Measurements from ENCODE around the gene TMEM95. TPM values are rescaled to one million over a fixed set of nuclear protein-coding genes. Genes with fewer than 3 reads are reported as not detected.
A peak's percentile ranks its signal among the peaks of the same experiment; 100 is the strongest.

The TMEM95 gene
- total RNA-seq, 1 donor from 2014 or later = not detected

DNA sequence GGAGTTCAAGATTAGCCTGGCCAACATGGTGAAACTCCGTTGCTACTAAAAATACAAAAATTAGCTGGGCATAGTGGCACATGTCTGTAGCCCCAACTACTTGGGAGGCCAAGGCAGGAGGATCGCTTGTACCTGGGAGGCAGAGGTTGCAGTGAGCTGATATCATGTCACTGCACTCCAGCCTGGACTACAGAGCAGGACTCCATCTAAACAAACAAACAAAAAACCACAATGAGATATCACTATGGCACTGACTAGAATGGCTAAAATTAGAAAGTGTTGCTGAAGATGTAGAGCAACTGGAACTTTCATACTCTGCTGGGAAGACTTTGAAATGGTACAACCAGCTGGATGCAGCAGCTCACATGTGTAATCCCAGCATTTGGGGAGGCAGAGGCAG, 19.4 kb downstream of the TMEM95 start:
- no peak for DNase-seq (ENCODE audit: low spot score)

DNA sequence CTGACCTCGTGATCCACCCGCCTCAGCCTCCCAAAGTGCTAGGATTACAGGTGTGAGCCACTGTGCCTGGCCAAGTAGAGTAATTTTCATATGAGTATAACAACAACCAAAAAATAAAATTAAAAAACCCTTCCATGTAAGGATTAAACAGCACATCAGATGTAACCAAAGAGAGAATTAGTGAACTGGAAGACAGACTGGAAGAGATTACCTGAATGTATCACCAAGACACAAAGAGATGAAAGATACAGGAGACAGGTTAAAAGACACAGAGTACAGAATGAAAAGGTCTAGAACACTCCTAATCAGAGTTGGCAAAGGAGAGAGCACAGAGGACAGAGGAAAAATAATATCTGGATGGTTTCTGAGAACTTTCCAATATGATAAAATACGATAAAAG, 24.2 kb downstream of the TMEM95 start:
- no peak for DNase-seq (ENCODE audit: low spot score)

DNA sequence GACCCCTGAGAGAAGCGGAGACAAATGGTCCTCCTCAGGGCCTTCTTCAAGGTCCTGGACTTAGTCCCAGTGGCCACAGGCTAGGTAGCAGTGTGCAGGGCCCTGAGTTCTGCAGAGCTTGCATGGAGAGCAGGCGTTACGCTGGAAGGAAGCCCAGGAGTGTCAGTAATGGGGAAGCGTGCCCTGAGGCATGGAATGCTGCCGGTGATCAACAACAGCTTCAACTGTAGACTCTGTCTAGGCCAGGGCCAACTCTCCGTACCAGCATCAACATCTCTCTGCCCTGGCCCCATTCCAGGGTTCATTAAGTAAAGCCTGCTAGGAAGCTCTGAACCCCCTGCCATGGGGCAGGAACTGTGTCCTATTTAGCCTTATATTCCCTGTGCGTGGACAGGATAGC, 25.4 kb downstream of the TMEM95 start:
- DNase-seq (ENCODE audit: low spot score) = peak; percentile 66

DNA sequence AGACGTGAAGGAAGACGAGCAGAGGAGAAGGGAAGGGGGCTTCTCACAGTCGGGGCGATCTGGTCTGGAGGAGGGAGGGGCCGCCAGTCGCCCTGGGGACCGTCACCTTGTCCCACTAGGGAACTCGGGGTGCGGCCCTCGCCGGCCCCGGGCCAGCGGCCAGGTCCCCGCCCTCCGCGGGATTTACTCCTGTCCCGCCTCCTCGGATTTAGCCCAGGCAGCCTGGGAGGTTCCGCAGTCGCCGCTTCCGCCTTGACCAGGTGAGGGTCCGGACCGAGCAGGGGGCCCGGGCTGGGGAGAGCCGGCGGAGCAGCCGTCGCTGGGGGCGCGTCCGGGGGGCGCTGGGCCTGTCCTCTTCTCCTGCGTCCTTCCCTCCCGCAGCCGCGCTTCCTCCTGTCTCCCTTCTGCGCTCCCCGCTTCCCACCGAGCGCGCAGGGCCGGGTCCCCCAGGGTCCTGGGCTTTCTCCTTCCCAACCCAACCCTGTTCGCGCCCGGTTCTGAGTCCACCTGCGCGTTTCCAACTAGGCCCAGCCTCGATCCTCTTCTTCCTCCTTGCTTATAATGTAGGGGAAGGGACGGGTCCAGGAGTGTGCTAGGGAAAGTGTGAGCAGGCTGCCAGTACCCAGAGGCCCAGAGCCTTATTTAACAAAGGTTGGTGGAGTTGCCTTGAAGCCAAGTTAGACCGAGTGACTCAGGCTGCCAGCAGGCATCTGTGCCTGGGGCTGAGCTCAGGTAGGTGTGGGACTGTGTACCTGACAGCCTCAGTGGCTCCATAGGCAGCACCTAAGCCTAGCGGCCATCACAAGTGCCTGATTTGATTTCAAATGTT, 26.1 kb downstream of the TMEM95 start, which contains the start of gene TNK1:
TNK1 (plus strand) TSS at position 235 of the 829 bp plus-strand sequence. CDS start 1,838 bp downstream, outside the sequence.
- peak; percentile 80 for DNase-seq (ENCODE audit: low spot score)

DNA sequence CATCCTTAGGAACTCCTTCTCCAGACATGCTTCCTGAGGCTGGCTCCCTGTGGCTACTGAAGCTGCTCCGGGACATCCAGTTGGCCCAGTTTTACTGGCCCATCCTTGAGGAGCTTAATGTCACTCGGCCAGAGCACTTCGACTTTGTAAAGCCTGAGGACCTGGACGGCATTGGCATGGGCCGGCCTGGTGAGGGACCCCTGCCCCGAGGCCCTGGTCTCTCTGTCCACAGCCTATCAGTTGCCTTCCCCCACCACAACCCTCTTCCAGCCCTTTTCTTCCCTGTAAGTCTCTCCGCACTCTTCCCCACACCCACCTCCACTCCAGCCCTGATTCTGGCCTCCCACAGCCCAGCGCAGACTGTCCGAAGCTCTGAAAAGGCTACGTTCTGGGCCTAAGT, 27.9 kb downstream of the TMEM95 start:
- DNase-seq (ENCODE audit: low spot score) = no peak

DNA sequence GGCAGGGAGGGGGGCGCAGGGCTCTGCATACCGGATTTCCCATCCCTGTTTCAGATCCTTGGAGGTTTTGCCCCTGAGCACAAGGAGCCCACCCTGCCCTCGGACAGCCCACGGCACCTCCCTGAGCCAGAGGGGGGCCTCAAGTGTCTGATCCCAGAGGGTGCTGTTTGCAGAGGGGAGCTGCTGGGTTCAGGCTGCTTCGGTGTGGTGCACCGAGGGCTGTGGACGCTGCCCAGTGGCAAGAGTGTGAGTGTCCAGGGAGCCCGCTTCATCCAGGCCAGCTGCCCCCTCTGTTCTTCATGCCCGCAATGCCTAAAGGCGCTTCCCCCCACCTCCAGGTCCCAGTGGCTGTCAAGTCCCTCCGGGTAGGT, 28.4 kb downstream of the TMEM95 start:
- no peak for DNase-seq (ENCODE audit: low spot score)

DNA sequence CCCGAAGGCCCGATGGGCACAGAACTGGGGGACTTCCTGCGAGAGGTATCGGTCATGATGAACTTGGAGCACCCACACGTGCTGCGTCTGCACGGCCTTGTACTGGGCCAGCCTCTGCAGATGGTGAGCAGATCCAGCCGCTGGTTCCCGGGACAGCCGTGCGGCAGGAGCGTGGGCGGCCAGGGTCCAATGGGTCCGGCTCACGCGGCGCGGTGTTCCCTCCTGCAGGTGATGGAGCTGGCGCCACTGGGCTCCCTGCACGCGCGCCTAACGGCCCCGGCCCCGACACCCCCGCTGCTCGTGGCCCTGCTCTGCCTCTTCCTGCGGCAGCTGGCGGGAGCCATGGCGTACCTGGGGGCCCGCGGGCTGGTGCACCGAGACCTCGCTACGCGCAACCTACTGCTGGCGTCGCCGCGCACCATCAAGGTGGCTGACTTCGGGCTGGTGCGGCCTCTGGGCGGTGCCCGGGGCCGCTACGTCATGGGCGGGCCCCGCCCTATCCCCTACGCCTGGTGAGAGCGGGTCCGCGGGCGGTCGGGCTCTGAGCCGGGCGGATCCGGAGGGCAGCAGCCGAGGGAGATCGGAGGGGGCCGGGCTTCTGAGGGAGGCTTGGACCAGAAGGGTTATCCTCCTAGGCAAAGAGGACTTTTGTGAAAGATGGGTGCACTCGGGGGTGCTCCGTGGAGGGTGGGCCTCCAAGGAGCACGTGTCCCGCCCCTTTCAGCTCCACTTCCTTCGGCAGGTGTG, 29.0 kb downstream of the TMEM95 start:
- no peak for DNase-seq (ENCODE audit: low spot score)

DNA sequence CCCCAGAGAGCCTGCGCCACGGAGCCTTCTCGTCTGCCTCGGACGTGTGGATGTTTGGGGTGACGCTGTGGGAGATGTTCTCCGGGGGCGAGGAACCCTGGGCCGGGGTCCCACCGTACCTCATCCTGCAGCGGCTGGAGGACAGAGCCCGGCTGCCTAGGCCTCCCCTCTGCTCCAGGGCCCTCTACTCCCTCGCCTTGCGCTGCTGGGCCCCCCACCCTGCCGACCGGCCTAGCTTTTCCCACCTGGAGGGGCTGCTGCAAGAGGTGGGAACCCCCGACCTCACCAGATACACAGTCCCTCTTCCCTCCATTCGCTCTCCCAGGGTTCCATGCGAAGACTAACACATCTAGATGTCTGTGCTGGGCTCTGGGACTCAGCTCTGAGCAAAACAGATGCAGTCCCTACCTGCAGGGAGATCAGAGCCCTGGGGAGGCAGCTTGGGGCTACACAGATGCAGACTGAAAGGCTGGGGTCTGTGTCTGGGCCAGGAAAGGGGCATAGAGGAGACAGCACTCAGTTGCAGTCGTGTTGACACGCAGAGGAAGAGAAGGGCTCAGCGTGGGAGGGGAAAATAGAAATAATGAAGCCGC, 29.6 kb downstream of the TMEM95 start:
- no peak for DNase-seq (ENCODE audit: low spot score)

DNA sequence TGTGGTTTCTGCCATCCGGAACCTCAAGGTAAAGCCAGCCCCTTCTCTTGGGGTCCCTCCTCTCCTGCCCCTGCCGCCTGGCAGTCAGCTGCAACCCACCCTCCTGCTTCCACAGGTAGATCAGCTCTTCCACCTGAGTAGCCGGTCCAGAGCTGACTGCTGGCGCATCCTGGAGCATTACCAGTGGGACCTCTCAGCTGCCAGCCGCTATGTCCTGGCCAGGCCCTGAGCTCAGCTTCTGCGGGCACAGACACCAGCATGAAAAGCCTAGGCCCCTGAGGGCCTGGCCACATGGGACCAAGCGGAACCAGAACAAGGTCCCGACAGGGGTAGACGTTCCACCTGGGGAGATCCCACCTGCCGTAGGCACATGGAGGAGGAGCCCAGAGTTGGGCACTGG, 33.9 kb downstream of the TMEM95 start:
- DNase-seq (ENCODE audit: low spot score) = no peak

DNA sequence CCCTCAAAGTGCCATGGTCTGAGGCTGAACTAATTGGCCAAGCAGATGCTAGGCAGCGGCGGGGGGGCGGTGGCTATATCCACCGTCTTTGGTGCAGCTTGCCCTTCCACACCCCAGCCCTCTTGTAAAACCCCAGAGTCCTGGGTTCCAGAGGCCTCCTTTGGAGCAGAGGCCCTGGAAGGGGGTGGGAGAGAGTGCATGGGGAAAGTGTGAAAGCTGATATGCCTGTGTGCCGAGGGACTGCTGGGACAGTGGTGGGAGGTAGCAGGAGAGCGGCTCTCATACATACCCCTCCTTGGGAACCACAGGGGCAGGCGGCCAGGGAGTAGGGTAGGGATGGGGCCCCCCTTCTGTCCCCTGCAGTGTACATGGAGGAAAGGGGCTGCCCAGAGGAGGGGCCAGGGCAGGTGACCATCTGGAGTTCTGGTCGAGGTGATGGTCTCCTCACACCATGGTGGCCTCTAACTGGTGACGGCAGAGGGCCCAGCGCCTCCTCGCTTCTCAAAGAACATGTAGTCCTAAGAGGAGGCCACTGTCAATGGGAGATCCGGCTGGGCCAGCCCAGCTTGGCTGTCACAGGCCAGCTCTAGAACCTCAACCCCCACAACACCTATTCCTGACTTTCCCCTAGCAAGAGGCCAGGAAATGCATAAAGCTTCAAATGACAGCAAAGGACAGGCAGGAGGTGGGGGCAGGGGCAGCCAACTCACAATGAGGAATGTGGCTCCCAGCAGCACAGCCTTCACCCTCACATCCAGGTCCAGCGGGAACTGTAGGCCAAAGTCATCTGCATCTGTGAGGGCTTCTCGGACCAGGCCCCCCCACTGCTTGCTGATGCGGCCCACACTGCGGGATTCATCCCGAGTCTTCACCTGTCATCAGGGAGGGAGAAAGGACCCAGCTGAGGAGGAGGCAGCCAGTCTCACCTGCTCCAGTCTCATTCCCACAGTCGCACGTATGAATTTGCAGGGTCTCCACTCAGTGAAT, 35.3 kb downstream of the TMEM95 start:
- no peak for DNase-seq (ENCODE audit: low spot score)

DNA sequence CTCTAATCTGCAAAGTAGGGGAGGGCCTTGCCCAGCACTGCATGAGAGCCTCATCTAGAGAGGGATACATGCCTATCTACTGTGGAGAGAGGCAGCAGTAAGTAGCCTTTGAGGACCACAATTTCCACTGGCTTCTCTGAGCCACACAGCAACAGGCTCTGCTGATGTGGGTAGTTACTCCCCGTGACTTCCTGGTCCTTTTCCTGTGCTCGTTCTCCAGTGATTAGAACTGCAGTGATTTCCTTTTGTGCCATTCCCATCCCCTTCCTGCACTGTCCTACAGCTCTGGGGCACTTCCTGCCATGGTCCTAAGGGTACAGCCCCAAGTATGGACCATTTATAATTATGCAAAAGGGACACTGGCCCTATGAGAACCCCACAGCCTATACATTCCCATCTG, 36.4 kb downstream of the TMEM95 start:
- DNase-seq (ENCODE audit: low spot score) = no peak

DNA sequence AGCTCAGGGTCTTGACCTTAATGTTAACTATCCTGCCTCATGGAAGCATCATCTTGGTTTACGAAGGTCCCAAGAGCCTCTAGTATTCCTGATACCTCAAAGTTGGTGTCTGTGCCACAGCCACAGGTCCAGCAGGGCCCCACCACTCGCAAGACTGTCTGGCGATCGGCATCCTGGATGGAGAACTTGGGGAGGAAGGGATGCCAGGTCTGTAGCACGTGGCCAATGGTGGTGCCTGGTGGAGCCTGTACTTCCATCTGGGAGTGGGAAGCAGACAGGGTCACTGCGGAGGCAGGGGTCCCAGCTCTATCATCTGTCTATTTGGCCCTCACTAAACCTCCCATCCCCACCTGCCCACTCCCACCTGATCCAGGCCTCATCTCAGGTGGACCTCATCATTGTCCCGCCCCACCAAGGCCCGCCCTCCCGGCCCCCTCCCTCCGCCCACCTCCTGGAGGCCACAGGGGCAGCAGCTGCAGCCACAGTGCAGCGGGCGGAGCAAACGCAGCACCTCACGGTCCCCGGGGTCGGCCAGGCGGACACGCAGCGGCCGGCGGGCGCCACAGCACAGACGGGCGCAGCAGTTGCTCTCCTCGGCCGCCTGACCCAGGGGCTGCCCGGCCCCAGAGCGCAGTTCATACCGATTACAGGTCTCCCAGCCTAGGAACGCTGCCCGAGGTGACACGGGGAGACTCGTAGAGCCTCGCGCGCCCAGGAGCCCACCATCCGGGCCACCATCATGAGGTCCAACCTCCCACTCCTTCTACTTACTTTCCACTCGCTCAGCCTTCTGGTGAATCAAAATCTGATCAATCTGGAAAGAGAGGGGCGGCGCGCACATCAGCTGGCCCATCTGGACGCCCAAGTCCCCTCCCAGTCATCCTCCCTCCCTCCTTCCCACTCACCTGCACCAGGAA, 38.0 kb downstream of the TMEM95 start:
- DNase-seq (ENCODE audit: low spot score) = no peak

DNA sequence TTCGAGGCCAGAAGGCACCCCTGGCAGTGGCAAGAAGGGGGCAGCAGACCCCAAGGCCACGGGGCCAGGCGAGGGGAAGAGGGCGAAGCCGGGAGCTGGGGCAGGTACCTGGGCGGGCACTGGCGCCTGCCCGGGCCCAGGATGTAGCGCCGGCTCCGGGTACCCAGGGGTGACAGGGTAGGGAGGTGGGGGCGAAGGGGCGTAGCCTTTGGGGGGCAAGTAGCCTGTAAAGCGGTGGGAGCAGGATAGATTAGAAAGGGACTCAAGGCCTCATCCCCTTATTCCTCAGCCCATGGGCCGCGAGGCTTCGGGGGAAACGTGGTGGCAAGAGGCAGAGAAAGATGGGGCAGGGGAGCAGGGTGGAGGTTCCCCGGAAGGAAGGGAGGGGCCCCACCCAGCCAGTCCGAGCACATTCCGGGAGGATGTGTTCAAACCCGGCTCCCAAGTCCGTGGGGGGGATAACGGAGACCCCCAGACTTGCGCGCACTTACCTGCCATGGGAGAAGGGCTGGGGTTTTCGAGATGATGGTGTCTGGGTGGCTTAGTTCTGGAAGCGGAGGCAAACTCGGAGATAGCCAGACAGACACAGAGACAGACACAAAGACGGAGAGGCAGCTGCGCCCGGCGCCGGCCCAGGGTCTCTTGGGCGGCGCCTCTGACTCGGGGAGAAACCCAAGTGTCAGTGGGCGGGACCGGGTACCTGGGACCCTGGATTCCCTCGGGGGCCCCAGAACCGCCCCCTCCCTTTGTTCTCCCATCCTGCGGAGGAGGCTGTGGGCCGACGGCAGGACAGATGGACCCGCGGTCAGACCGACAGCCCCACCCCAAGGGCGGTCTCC, 38.9 kb downstream of the TMEM95 start:
- no peak for DNase-seq (ENCODE audit: low spot score)

DNA sequence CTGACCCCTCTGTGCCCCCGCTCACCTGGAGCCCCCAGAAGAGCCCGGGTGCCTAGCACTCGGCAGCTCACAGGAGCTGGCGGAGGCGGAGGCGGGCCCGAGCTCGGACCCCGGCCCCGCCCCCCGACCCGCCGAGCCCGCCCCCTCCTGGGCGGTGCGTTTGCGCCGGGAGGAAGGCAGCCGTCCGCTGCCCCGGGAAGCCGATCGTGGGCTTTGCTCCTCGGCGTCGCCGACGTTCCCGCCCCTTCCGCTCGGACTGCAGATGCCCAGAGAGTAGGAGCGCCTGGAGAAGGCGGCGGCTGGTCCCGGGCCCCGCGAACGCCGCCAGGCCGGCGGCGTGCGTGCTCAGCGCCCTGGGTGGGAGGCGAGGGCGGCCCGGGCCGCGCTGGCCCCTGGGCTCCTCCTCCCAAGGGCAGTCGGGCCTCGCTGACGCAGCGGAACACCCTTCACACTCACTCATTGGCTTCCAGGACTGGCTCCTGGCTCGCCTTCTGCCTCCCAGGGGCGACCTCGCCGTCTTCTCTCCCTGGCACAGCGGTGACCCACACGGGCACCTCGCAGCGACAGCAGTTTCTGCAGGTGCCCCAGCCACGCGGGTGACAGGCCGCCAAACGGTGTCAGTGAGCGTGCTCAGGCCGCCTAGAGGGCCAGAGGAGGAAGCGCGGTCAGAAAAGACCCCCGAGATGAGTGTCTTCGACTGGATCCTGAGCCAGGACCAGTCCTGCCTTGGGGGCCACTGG, 39.7 kb downstream of the TMEM95 start, which contains the start of gene PLSCR3:
PLSCR3 (minus strand) TSS at position 74 of the 740 bp plus-strand sequence. CDS start 415 bp downstream, outside the sequence.
- peak; percentile 90 for DNase-seq (ENCODE audit: low spot score)

DNA sequence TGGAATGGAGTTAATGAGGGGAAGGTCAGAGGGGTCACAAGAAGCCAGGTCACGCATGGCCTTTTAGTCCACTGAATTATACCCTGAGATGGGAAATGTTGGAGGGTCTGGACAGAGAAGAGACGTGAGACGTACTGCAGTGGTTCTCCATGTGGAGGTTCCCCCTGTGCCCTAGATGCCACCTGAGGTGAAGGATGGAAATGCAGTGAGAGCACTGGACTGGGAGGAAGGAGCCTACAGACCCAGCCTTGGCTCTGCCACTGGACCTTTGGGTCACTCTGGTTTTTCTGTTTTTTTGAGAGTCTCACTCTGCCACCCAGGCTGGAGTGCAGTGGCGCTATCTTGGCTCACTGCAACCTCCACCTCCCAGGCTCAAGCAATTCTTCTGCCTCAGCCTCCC, 41.2 kb downstream of the TMEM95 start:
- no peak for DNase-seq (ENCODE audit: low spot score)

DNA sequence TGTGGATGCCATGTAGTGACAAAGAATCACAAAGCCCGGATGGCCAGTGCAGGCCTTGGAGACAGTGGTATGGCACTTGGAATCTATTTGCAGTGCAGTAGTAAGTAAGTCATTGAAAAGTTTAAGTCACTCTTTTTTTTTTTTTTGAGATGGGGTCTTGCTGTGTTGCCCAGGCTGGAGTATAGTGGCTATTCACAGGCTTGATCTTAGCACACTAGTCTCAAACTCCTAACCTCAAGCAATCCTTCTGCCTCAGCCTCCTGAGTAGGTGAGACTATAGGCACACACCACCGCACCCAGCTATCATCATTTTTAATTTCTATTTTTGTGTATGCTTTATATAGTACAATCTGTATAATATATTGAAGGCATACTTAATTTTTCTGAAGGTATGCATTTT, 43.7 kb downstream of the TMEM95 start:
- no peak for DNase-seq (ENCODE audit: low spot score)

DNA sequence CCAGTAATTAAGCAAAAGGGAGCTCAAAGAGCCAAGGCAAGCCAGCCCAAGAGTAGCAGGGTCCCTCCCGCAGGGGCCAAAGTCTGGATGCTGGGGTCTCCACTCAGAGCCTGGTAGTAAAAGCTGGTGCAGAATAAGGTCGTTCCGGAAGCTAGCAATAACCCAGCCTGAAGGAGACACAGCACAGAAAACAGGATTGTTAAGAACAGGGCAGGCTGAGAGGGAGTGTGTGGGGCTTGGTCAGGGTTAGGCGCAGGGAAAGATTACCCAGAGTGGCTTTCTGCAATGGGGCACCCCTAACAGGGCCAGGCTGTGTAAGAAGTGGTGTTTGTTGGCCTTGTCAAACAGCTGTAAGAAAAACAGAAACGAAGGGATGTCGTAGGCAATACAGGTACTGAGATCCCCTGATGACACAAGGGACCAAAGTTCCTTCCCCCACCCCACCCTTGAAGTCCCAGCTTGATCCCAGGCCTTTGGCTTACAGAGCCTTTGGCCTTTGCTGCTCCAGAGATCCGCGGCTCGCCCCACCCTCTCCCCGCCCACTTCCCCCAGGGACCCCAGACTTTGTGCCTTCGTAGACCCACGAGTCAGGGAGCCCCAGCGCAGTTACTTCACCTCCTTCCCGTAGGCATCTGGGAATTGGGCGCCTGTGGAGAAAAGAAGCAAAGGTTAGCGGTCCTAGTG, 48.2 kb downstream of the TMEM95 start:
- no peak for DNase-seq (ENCODE audit: low spot score)

DNA sequence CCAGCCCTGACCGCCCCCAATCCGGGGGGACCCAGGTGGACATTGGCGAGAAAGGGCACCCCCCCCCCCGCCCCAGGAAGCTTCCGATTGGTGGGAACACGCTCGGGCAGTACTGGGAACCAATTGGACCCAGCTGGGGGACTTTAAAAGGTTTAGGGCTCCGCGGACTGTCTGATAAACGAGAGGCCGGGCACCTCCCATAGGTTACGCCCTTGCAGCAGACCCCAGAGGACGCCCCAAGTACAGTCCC, 48.7 kb downstream of the TMEM95 start:
- peak; percentile 65 for DNase-seq (ENCODE audit: low spot score)
